ENCODE results near the gene CHCHD6. TPM values are rescaled to one million over a fixed set of nuclear protein-coding genes. Genes with fewer than 3 reads are reported as not detected.

Gene CHCHD6
- total RNA-seq, 4 donors from 2014 or later, result 6.4 to 14.2 (median 10.3) TPM; not detected in 1

DNA sequence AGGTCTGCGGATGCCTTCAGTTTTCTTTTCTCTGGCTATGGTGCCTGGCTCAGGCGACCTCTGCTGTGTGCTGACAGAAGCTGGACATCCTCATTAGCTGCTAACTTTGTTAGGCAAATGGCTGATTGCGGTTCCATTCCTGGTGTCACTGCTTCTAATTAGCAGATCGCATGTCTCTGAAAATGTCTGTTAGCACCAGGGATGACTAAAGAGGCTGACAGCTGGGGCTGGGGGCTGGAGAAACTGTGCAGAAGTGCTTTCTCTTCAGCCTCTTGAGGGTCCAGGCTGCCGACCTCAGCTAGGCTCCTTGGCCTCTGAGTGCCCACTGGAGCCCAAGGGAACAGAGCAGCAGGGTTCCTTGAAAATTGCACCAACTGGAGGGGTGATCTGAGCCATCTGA, 39.3 kb downstream of the CHCHD6 start:
- no peaks in the 10 kb centered on the region for H3K4me1 ChIP-seq
- TF ChIP-seq, protein P1, sequence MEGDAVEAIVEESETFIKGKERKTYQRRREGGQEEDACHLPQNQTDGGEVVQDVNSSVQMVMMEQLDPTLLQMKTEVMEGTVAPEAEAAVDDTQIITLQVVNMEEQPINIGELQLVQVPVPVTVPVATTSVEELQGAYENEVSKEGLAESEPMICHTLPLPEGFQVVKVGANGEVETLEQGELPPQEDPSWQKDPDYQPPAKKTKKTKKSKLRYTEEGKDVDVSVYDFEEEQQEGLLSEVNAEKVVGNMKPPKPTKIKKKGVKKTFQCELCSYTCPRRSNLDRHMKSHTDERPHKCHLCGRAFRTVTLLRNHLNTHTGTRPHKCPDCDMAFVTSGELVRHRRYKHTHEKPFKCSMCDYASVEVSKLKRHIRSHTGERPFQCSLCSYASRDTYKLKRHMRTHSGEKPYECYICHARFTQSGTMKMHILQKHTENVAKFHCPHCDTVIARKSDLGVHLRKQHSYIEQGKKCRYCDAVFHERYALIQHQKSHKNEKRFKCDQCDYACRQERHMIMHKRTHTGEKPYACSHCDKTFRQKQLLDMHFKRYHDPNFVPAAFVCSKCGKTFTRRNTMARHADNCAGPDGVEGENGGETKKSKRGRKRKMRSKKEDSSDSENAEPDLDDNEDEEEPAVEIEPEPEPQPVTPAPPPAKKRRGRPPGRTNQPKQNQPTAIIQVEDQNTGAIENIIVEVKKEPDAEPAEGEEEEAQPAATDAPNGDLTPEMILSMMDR (IDR thresholded peaks at IDR 0.05), result no peak
- intact Hi-C loops (cut with DNase I; ENCODE audit: low total_unique reads), result no loop called here

DNA sequence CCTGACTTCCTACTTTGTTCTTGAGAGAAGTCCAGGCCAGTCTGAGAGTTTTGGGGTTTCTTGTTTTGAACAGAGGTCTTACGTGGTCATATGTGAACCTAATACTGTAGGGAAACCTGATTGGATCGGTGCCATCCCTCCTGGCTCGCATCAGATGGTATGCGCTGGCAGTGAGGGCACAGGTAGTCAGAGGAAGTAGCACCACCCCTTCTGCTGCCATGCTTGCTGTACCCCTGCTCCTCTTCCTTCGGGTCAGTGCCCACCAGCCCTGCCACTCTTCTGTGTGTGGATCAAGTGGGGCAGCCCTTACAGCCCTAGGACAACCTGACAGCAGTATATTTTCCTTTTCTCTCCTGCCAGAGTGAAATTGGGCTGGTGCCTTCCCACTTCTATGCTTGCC, 39.7 kb downstream of the CHCHD6 start:
- H3K27ac ChIP-seq, result no peak overlapping the region
- intact Hi-C loops (cut with DNase I; ENCODE audit: low total_unique reads), result no loop called here
- no peaks in the 10 kb centered on the region for H3K27me3 ChIP-seq
- H3K4me3 ChIP-seq, result no peak overlapping the region
- H3K9me3 ChIP-seq, result peaks cover 0 to 8% of the 10 kb centered on the region in 2 donors
- no peaks in the 10 kb centered on the region for H3K36me3 ChIP-seq
- DNase-seq, result no peak
- TF ChIP-seq, protein P1 (IDR thresholded peaks at IDR 0.05), result no peak
- no peak for TF ChIP-seq POLR2A (IDR thresholded peaks at IDR 0.05)
- H3K4me1 ChIP-seq, result no peaks in the 10 kb centered on the region

More for the DNA sequence above, 39.3 kb downstream of the CHCHD6 start:
- H3K27me3 ChIP-seq, result no peaks in the 10 kb centered on the region
- DNase-seq, result no peak
- H3K9me3 ChIP-seq, result peaks cover 0 to 13% of the 10 kb centered on the region in 2 donors
- no peak overlapping the region for H3K27ac ChIP-seq
- no peaks in the 10 kb centered on the region for H3K36me3 ChIP-seq
- no peak overlapping the region for H3K4me3 ChIP-seq

DNA sequence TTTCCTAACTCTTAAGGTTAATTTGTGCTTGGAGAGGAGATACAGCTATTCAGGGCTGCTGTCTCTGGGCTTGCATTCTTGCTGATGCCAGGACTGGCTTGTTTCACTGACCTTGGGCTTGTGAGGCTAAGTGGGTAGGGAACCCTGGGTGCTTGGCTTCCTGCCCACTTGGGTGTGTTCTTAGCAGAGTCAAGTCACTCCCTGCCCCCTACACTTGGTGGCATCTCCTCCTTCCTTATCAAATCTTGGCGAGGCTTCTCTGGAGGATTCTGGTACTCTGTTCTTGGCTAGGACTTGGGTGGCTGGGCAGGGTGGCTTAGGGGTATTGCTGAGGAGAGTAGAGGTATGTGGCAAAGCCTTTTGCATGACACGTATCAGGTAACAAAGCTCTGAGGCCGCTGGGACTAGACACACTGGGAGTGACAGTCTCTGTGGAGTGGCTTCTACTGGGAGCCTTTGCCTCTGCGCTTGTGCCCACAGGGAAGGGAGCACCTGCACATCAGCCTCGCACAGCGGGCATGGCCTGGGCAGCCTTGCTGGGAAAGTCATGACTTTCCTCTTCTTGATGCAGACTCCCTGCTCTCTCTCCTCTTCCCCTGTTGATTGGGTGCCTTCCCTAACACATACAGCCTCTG, 41.8 kb downstream of the CHCHD6 start:
- DNase-seq, result no peak
- Histone ChIP-seq H3K4me1 (no peaks in the 10 kb centered on the region), H3K9me3 (no peaks in the 10 kb centered on the region), H3K36me3 (no peaks in the 10 kb centered on the region), H3K27me3 (no peaks in the 10 kb centered on the region), H3K4me3 (no peak overlapping the region), H3K27ac (no peak overlapping the region)
- intact Hi-C loops (cut with DNase I; ENCODE audit: low total_unique reads), result no loop called here
- TF ChIP-seq POLR2A (IDR thresholded peaks at IDR 0.05), result no peak
- TF ChIP-seq, protein P1 (IDR thresholded peaks at IDR 0.05), result no peak

DNA sequence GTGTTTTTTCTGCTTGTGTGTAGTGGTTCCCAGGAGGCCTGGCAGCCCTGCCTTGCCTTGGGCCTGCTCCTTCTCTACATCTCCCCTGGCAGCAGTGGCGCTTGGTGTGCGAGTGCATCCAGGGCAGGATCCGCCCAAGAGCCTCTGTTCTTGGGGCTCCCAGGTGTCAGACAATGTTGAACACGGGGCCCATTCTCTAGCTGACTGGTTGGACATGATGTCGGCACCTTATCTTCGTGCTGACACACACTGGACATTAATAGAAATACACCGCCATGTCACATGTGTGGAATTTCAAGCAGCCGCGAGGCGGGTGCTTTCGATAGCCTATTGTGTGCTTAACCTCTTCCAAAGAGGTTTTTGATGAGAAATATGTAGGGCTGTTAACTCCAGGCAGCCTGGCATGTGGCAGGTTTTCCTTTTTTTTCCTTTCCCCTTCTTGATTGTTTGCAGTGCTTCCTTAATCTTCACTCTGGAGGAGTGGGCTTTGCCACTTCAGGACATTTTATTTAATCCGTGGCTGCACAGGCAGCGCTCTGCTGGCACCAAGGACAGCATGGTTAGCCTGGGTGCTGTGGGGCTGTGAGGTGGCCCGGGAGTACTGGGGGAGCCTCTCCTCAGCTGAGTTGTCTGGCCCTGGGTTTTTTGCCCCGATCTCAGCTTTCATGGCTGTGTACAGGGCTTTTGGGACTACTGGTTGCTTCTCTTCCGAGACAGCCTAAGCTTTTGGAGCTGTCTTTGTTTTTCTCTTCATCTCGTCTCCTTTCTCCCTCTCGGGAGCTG, 42.5 kb downstream of the CHCHD6 start:
- no peak overlapping the region for H3K27ac ChIP-seq
- intact Hi-C loops (cut with DNase I; ENCODE audit: low total_unique reads), result no loop called here
- no peak for DNase-seq

DNA sequence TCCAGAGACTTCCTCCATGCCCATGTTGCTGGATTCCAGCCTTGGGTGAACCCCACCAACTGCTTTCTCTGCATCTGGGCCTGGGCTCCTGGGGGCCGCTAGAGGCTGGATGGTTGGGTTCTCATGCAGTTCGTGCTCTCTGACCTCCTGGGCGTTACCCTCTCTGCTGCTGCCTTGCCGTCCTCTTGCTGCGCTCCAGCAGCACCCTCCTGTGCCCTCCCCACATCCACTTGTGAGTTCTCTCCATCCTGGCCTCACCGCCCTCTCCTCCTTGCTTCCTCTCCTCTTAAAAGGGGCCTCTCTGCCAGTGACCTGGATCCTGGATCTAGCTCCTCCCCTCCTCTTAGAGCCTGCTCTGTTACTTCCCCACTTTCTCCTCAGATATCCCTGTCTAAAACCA, 43.7 kb downstream of the CHCHD6 start:
- Histone ChIP-seq H3K36me3 (no peaks in the 10 kb centered on the region), H3K4me3 (no peak overlapping the region), H3K4me1 (no peaks in the 10 kb centered on the region), H3K27me3 (no peaks in the 10 kb centered on the region), H3K27ac (no peak overlapping the region), H3K9me3 (no peaks in the 10 kb centered on the region)
- TF ChIP-seq POLR2A (IDR thresholded peaks at IDR 0.05), result no peak
- TF ChIP-seq, protein P1 (IDR thresholded peaks at IDR 0.05), result no peak
- intact Hi-C loops (cut with DNase I; ENCODE audit: low total_unique reads), result no loop called here
- no peak for DNase-seq

More for the DNA sequence above, 42.5 kb downstream of the CHCHD6 start:
- Histone ChIP-seq H3K4me1 (no peaks in the 10 kb centered on the region), H3K9me3 (no peaks in the 10 kb centered on the region), H3K27me3 (no peaks in the 10 kb centered on the region), H3K36me3 (no peaks in the 10 kb centered on the region), H3K4me3 (no peak overlapping the region)
- no peak for TF ChIP-seq POLR2A (IDR thresholded peaks at IDR 0.05)
- TF ChIP-seq, protein P1 (IDR thresholded peaks at IDR 0.05), result no peak
